Astrocyte of the spinal cord (primary cell): Measurements from ENCODE around the gene CDH24.

Experiments used
- DNase-seq: peaks from one replicate; pipeline ENCODE4 v3.0.0; 2011; ENCODE audit warnings: low read depth, low spot score
- H3K4me3 ChIP-seq: 2 replicates; pipeline ENCODE4 v1.5.1; 2011; ENCODE audit warnings: low read depth, mild to moderate bottlenecking, low read length, moderate library complexity
- CTCF ChIP-seq: IDR thresholded peaks from 2 replicates; pipeline ENCODE4 v1.5.1; 2012; ENCODE audit warnings: low read depth, mild to moderate bottlenecking, low read length, inconsistent platforms
- in situ Hi-C: cut with HindIII; loops from 2 replicates; pipeline ENCODE4 v1.10.0; 2017; ENCODE audit warnings: low sequenced_read_pairs

Gene CDH24

GRCh38 chr14:23095196-23096108 is 38.1 kb upstream of the CDH24 start, which contains the start of gene C14orf119:
C14orf119 (plus strand) TSS chr14:23095505; CDS start chr14:23097659, 2,154 bp downstream.
- TF ChIP-seq CTCF = no peak
- in situ Hi-C loops = no loop called here
- H3K4me3 ChIP-seq = peak within 1 kb of the TSS; percentile 87
- DNase-seq = peak; percentile 100

DNA sequence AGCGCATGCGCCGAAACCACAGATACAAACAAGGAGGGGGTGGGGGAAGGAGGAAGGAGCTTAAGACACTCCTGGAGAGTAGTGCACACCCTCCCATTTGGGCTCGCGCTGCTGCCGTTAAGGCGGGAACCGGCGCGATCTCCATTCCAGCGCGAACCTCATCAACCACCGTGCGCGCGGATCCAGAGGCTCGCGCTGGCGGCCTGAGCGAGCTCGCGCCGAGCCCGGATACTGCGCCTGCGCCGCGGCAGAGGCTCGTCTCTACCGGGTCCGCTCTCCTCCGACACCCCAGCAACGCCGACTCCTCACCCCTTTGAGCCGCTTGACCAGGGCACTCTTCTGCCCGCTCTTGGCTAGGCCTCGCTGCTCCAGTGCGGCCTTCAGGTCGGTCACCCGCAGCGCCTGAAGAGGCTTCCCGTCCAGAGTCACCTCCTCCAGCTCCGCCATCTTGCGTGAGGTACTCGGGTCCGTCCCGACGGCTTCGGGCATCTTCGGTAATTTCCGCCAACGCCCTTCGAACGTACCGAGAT is 37.4 kb upstream of the CDH24 start, which contains the start of gene ACIN1:
Gene ACIN1 (minus strand): TSS at position 471 of the 530 bp plus-strand sequence. CDS start 24 bp downstream, at position 447.
- in situ Hi-C loops = no loop called here
- TF ChIP-seq CTCF = no peak
- peak within 1 kb of the TSS; percentile 87 for H3K4me3 ChIP-seq
- DNase-seq = peak; percentile 92

GRCh38 chr14:23093991-23094665 is 36.8 kb upstream of the CDH24 start:
- DNase-seq = no peak
- peak; percentile 32 for TF ChIP-seq CTCF
- peak overlapping the region; percentile 87 for H3K4me3 ChIP-seq
- in situ Hi-C loops = no loop called here

- in situ Hi-C loops = no loop called here
These were observed 36.2 kb upstream of the CDH24 start for GRCh38 chr14:23093526-23093925.

GRCh38 chr14:23093104-23093503 is 35.8 kb upstream of the CDH24 start:
- TF ChIP-seq CTCF = no peak
- no peak overlapping the region for H3K4me3 ChIP-seq
- in situ Hi-C loops = no loop called here
- no peak for DNase-seq

More at GRCh38 chr14:23093526-23093925, 36.2 kb upstream of the CDH24 start:
- DNase-seq = no peak
- peak overlapping the region; percentile 87 for H3K4me3 ChIP-seq
- no peak for TF ChIP-seq CTCF
